A204.1 (cell line): ENCODE results near the gene IRF2BPL.

Source experiments
- FAIRE-seq: peaks from 2 replicates; lab custom pipeline; 2012; peaks lifted over from hg19 to GRCh38; lab: Jason Lieb, UNC

Gene IRF2BPL

DNA sequence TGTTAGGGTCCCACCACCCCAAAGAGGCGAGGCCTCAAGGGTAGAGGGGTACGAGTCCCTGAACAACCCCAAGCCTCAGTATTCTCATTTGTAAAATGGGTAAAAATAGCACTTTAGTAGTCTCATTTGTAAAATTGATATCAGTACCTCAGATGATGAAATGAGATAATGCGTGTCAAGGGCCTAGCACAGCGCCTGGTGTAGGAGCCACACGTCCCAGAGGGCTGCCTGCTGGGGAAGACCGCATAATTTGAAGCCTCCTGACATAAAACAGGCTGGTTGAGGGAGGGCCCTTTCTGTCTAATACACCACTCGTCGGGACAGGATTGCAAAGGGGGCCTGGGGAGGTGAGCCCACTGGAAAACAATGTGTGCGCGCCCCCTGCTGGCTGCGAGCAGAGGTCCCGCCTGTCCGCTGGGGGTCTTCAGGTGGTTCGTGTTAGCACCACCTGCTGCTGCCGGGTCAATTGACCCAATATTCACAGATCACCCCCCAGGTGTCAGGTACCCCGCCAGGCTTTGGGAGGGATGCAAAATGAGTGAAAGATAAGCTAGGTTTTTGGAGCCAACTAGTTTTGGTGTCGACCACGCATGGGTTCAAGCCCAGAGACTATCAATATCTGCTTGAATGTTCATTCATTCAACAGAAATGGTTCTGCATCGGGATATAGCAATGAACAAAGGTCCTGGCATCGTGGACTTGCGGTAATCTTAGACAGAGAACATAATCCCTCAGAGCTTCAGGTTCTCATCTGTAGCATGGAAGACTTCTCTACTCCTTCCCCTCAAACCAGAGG is 24.7 kb upstream of the IRF2BPL start:
- FAIRE-seq: no peak

- no peak for FAIRE-seq
These were observed 24.0 kb upstream of the IRF2BPL start for GRCh38 chr14:77052281-77053044.

DNA sequence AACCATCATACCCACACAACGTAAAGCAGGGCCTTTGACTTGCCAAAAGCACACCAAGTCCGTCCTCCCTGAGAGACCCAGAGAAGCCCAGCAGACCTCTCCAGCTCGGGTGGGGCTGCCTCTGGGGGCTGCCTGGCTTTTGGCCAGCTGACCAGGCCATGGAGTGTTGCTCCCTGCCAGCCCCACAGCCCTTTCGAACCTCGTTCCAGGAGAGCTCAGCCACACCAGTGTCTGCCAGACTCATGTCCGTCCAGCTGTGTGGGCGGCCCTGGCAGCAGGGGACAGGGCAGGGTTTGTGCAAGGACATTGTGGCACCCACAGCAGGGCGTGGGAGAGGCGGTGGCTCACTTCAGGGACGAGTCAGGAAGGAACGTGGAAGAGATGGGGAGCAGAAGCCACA is 22.6 kb upstream of the IRF2BPL start:
- FAIRE-seq: no peak

- FAIRE-seq: no peak
These were observed 18.2 kb upstream of the IRF2BPL start for GRCh38 chr14:77046721-77047120.

DNA sequence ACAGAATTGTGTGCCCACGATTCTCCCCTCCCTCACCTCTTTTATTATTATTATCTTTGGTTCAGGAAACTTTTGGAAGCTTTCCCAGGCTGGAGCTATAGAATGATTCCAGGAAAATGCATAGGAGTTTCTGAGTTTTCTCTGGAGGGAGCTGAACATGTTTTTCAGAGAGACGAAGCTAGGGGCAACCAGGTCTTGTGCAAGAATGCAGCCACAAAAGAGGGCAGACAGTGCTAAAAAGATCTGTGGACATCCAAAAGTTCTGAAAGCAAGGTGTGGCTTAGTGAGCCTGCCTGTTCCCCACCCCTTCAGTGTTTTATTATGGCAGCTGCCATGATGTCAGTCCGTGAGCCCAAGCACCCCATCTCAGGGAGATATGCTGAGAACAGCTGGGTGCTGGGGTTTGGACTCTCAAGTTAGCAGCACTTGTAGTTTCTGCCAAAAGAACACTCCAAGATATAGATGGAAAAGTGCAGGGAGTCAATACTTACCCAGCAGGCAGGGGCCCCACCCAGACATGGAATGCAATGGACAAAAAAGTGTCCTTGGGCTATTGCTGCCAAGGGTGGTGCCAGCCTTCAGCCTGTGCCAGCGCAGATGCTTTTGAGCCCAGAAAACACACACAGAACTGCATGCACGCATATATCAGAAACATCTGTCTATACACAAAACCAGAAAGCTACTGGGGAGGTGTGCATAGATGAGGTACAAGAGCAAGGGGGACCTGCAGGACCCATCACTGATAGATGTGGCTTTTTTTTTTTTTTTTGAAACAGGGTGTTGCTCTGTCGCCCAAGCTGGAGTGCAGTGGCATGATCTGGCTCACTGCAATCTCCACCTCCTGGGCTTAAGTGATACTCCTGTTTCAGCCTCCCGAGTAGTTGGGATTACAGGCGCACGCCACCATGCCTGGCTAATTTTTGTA is 17.0 kb upstream of the IRF2BPL start:
- no peak for FAIRE-seq

DNA sequence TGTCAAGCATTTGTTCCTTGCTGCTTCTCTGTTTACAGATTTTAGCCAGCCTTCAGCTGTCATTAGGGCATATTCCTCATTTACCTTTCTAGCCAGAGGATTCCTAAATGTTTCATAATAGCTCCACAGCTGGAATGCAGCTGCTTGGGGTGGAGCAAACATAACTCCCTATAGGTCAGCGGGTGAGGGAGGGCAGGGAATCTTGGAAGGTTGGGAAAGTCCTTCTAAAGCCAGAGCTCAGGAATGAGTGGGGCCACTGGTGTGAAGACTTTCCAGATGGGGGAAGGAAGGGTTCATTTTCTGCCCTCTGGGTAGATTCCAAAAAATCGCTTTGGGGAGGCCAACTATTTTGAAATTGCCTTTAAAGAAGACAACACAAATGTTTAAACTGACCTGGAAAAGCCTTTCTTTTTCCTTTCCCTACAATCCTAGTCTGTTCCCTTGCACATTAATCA is 16.3 kb upstream of the IRF2BPL start:
- no peak for FAIRE-seq

GRCh38 chr14:77043984-77044485 is 15.5 kb upstream of the IRF2BPL start:
- no peak for FAIRE-seq

- no peak for FAIRE-seq
These were observed 14.9 kb upstream of the IRF2BPL start for GRCh38 chr14:77043177-77043983.

DNA sequence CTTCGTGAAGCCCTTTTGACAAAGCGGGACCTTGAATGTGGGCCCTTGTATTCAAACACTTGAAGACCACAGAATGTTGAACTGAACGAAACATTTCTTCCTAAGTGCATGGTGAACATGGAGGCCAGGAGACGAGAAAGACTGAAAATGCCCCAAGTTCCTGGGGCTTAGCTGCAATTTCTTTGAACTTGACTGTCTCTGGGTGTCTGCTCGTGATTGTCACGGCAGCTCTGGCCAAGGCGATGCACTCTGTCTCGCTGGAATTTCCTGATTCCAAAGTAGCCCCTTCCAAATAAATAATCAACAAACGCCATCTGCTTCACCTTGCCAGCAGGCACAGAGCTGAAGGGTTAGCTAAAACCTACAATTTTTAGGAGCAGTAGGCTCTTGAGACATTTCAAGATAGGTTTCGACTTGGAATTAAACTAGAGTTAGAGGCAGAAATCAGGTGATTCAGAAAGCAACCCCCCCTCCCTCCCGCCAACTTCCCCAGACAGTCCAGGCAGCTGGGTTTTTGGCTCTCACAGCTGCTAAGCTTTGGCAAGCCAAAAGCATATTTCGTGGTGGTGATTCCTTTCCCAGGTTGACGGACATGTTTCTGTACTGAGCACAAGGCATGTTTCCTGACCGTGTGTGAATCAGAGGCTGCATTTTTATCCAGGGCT is 13.5 kb upstream of the IRF2BPL start:
- FAIRE-seq: no peak

DNA sequence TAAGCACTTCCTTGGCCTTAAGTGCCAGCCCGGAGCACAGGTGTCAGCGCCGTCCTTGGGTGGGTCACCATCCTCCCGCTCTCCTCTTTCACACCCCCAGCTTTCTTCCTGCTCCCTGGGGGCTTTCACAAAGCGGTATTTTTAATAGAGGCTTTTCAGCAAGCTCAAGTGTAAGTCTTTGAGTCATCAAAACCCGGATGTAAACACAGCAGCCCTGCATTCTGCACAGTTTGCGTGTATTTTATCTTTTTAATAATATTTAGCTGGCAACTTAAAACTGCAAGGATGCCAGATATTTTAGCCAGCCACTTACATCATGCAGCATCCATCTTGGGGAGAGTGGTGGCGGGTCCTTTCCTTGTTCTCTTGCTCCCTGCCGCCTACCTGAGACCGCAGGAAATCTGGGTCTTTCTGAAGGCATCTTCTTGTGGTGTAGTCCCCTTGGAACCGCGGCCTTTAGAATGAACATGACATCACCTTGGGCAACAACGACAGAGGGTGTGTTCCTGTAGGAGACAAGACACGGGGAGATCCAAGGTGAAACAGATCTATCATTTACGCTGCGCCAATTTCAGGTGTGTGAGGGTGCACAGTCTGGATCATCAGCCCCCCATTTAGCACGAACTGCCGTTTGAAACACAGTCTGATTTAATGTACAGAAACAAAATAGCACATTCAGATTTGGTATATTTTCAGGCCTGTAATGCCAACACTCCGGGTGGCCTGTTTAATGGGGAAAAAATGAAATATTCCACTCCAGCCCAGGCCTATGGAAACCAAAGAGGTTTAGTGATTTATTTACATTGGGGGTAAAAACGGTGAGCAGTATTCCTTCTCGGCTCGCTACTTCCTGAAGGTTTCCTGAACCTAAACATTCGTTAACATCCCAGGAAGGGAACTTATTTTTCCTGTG is 12.5 kb upstream of the IRF2BPL start:
- FAIRE-seq: peak; percentile 90

DNA sequence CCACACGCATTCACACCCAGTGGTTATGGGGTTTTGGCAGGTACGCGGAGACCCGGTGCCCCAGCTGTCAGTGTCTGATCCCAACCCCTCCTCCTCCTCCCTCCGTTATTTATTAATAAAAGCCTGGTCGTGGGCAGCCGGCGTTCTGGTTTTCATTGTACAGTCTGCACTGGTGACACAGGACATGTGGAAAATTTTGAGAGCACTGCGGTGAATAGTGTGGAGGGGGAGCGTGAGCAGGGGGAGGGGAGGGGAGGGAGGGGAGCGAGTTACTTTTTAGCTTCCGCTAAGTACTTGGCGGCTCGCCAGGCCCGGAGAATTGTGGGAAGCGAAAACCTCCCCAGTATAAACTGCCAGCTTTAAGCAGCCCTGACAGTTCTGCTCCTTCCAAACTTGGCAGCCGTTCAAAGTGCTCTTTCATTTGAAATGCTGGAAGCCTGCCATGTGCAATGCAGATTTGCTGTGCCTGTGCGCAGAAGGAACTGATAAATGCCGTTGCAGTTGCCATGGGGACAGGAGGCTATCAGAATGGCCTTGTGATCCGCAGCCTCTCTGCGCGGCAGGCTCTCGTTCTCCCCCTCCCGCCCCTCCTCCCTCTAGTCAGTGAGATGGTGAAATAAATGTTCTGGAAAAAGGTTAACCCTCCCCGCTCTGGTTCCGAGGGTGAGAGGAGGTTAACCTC is 11.7 kb upstream of the IRF2BPL start:
- peak; percentile 95 for FAIRE-seq

DNA sequence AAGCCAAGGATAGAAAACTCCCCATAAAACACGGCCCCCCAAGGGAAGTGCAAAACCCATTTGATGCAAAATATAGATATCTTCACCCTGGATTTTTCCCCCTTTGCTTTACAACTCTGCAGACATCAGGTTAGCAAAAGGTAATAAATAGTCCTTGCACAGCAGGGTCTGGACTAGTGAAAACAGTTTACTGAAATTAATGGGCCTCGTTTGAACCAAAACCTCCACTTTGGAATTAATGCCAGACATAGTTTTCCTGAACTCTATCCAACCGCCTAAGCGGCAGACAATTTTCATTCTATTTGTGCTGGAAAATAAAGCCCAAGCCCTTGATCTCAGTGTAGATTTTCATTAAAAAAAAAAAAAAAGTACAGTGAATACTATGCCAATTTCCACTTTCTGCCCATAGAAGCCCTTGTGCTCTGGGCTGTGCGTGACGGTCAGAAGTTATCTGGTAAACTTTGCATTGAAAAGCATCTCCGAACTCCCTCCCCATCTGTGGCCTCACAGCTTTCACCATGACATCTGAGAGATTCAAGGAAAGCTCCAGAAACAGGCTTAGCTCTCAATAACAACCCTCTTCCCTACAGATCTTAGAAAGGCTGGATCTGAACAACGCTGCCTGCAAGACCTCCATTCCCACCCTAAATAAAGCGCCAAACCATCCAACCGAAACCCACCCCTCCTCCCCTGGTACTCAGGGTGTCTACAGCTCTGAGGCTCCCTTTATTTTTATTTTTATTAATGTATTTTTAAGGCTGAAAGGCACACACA is 11.0 kb upstream of the IRF2BPL start:
- peak; percentile 96 for FAIRE-seq

DNA sequence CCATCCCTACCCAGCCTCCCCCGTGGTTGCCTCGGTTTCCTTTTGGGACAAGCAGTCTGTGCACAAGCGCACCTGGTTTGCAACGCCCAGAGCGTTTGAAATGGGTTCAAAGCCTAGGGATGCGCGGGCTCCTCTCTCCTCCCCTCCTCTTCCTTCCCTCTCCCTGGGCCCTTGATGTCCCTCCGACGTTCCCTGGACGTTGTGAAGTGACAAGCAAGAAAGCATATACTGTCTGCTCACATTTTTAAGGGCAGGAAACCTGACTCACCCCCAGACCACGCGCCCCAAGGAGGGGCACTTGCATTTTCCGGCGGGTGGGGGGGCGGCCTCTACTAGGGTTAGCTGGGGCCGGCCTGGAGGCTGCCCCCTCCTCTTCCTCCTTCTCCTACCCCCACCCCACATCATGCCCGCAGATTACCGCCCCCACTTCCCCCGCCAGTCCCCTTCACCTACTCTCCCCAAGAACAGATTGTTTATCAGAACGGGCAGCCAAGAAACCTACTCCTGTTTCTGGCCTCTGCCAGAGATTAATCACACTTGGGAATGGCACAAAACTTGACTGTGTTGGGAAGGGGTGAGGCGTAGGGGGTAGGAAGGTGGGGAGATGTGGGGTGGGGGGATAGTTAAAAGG is 9.5 kb upstream of the IRF2BPL start:
- no peak for FAIRE-seq

- no peak for FAIRE-seq
These were observed 8.9 kb upstream of the IRF2BPL start for GRCh38 chr14:77037215-77037937.

DNA sequence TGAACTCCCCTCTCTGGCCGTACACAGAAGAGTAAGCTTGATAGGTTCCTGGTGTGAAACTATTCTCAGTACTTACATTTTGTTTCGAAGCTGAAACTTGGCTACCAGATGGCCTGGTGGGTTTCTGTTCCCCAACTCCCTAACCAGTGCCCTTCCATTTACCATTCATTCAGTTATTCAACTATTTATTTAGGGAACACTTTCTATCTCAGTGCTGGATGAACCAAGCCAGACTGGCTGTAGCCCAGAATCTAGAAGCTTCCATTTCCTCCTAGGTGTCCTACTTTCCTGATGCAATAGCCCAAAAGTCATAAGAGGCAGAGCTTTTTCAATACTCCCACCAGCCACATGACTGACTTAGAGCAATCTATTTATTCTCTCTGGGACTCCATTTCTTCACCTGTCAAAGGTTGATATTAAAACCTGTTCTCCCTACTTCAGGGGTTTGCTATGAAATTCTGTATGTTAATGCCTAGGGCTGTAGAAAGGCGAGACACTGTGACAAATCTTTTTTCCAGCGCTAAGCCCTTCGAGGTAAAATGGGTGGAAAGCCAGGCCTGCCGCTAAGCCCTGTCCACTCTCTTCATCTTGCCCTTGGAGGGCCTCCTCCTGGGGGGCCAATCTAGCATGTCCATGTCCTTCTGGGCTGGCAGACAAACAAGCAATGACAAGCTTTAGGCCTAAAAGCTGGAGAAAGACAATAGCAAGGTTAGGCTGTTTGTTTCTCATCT is 8.1 kb upstream of the IRF2BPL start:
- no peak for FAIRE-seq

- no peak for FAIRE-seq
These were observed 6.8 kb upstream of the IRF2BPL start for GRCh38 chr14:77035267-77035666.
